Esophagus muscularis mucosa (tissue), 4 donors: Measurements from ENCODE around the gene NBEA. TPM values are rescaled to one million over a fixed set of nuclear protein-coding genes. Genes with fewer than 3 reads are reported as not detected.
"Not testable (repeated sequence)": the region's sequence is repeated elsewhere in the genome, so short reads cannot be mapped to it uniquely, and the experiment has no call there.

Source experiments
- DNase-seq: peaks from one replicate; pipeline ENCODE4 v3.0.0-alpha.2; 2017; ENCODE audit errors: extremely low spot score
- H3K27ac ChIP-seq, 4 donors: fragments of 200-600 bp; sonication (generic); replicated peaks in 1 of 4; 1 replicate in 3 of 4; 2 replicates in 1 of 4; pipeline ENCODE4 v1.5.1; 2016 to 2019; ENCODE audit warnings: mild to moderate bottlenecking in 1 of 4
- H3K27me3 ChIP-seq, 4 donors: fragments of 200-600 bp; sonication (generic); one replicate each; pipeline versions ENCODE4 v1.5.1 to v1.6.0; 2016 to 2019
- H3K36me3 ChIP-seq, 4 donors: fragments of 200-600 bp; sonication (generic); one replicate each; pipeline ENCODE4 v1.5.1; 2016 to 2019
- H3K4me1 ChIP-seq, 4 donors: fragments of 200-600 bp; sonication (generic); one replicate each; pipeline ENCODE4 v1.5.1; 2016 to 2019
- H3K4me3 ChIP-seq, 4 donors: fragments of 200-600 bp; sonication (generic); 1 replicate in 2 of 4; 2 replicates in 2 of 4; pipeline ENCODE4 v1.5.1; 2016 to 2019; ENCODE audit warnings: mild to moderate bottlenecking in 4 of 4, moderate library complexity in 1 of 4
- H3K9me3 ChIP-seq, 4 donors: fragments of 200-600 bp; sonication (generic); 1 replicate in 3 of 4; 2 replicates in 1 of 4; pipeline ENCODE4 v1.5.1; 2016 to 2019
- CTCF ChIP-seq, 3 experiments: fragments of 200-600 bp in 2 of 3; fragments of 450-650 bp in 1 of 3; sonication (generic) in 2 of 3; IDR thresholded peaks; one replicate each; pipeline ENCODE4 v1.5.1; 2017 to 2019; ENCODE audit warnings: antibody characterized with exemption in 3 of 3, mild to moderate bottlenecking in 2 of 3, moderate library complexity in 1 of 3
- EP300 ChIP-seq: sonication (generic); formaldehyde crosslinking; IDR thresholded peaks from one replicate; pipeline ENCODE4 v1.6.1; 2017; ENCODE audit warnings: antibody characterized with exemption
- POLR2A ChIP-seq: fragments of 450-650 bp; IDR thresholded peaks from one replicate; pipeline ENCODE4 v1.6.1; 2017; ENCODE audit warnings: antibody characterized with exemption, moderate library complexity, mild to moderate bottlenecking, low read depth
- POLR2AphosphoS5 ChIP-seq, 2 donors: sonication (generic); formaldehyde crosslinking; IDR thresholded peaks; one replicate each; pipeline ENCODE4 v1.6.1; 2017; ENCODE audit warnings: antibody characterized with exemption in 2 of 2
- WGBS: methylation state at CpG from one replicate; pipeline ENCODE4 v1.1.5; 2018; 5-methylcytosine and 5-hydroxymethylcytosine counted together
- intact Hi-C: fragments of 100-400 bp; cut with DNase I; formaldehyde crosslinking; loops from one replicate; pipeline ENCODE4 v1.15.1; 2023
- total RNA-seq, 4 donors: library from RNA; depleted of rRNA; stranded (reverse); fragments of >200 nt; gene quantifications; one replicate each; pipeline versions ENCODE4 v1.1.0 to v1.2.1, GENCODE V29; 2016

Gene NBEA
- total RNA-seq, 4 donors from 2014 or later: 21.0 to 30.8 (median 25.0) TPM

DNA sequence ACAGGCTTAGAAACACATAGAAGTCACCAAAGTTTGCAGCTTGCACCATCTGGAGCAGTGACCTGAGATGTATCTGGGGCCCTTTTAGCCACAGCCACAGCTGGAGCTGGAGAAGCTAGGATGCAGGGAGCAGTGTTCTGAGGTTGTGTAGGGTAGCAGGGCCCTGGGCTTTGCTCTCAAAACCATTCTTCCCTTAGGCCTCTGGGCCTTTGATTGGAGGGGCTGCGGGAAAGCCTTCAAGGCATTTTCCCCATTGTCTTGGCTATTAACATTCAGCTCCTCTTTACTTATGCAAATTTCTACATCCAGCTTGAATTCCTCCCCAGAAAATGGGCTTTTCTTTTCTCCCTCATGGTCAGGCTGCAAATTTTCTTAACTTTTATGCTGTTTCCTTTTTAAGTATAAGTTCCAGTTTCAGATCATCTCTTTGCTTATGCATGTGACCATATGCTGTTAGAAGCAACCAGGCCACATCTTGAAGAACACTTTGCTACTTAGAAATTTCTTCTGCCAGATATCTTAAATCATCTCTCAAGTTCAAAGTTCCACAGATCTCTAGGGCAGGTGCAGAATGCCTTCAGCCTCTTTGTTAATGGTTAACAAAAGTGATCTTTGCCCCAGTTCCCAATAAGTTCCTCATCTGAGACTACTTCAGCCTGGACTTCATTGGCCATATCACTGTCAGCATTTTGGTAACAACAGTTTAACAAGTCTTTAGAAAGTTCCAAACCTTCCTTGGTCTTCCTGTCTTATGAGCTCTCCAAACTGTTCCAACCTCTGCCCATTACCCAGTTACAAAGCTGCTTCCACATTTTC lies 48.5 kb downstream of the NBEA start:
- no peaks in the 10 kb centered on the region for H3K27me3 ChIP-seq
- H3K36me3 ChIP-seq: no peaks in the 10 kb centered on the region
- no peak for DNase-seq
- no peaks in the 10 kb centered on the region for H3K4me1 ChIP-seq
- H3K9me3 ChIP-seq: peaks cover 0 to 22% (median 9%) of the 10 kb centered on the region in 4 donors
- 100% methylated on average over 1 of the region's 1 CpG for WGBS
- H3K4me3 ChIP-seq: no peak overlapping the region
- TF ChIP-seq EP300 (no peak), POLR2A (no peak), CTCF (IDR thresholded peaks at IDR 0.05) (no peak)
- no peak overlapping the region for H3K27ac ChIP-seq
- intact Hi-C loops: no loop called here

DNA sequence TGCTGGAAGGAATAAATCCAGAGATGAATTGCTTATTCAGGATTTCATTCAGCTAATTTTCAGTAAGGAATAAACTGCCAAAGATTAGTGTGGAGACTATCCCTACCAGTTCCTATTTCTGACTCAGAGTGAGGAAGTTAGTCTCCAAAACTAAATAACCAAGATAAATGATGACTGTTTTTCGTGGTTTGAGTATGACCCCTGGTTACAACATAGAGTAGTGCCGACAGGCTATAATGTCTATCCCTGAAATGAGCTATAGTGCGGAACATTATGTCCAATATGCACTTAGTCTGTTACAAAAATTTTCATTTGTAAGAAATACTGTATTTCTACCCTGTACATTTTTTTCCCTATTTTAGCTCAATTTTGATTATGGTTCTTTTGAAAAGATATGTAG lies 51.4 kb downstream of the NBEA start:
- intact Hi-C loops: no loop called here
- Histone ChIP-seq H3K36me3 (no peaks in the 10 kb centered on the region), H3K4me1 (no peaks in the 10 kb centered on the region), H3K9me3 (peaks cover 0 to 14% (median 9%) of the 10 kb centered on the region in 4 donors), H3K27ac (no peak overlapping the region), H3K4me3 (no peak overlapping the region), H3K27me3 (no peaks in the 10 kb centered on the region)
- no peak for TF ChIP-seq POLR2AphosphoS5 (IDR thresholded peaks at IDR 0.05)
- no peak for TF ChIP-seq POLR2A
- TF ChIP-seq CTCF (IDR thresholded peaks at IDR 0.05): no peak
- no peak for TF ChIP-seq EP300
- DNase-seq: no peak
- WGBS: 76% methylated on average over 3 of the region's 3 CpGs

DNA sequence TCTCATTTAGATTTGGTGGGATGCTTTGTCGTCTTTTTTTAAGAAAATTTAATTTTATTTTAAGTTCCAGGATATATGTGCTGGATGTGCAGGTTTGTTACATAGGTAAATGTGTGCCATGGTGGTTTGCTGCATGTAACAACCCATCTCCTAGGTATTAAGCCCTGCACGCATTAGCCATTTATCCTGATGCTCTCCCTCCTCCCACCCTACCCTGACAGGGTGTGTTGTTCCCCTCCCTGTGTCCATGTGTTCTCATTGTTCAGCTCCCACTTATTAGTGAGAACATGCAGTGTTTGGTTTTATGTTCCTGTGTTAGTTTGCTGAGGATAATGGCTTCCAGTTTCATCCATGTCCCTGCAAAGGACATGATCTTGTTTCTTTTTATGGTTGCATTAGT lies 61.7 kb downstream of the NBEA start:
- intact Hi-C loops, H3K4me3 ChIP-seq, H3K27ac ChIP-seq, H3K9me3 ChIP-seq, H3K27me3 ChIP-seq, H3K36me3 ChIP-seq, DNase-seq: not testable (repeated sequence)
- WGBS: 96% methylated on average over 2 of the region's 2 CpGs
- H3K4me1 ChIP-seq: peaks cover 6 to 21% (median 15%) of the 10 kb centered on the region in 4 donors

GRCh38 chr13:35005051-35005450 lies 63.0 kb downstream of the NBEA start:
- H3K27ac ChIP-seq: no peak overlapping the region
- no peak for DNase-seq
- H3K36me3 ChIP-seq: no peaks in the 10 kb centered on the region
- intact Hi-C loops: no loop called here
- TF ChIP-seq POLR2AphosphoS5 (IDR thresholded peaks at IDR 0.05): no peak
- TF ChIP-seq EP300: no peak
- TF ChIP-seq CTCF (IDR thresholded peaks at IDR 0.05): no peak
- TF ChIP-seq POLR2A: no peak
- no peak overlapping the region for H3K4me3 ChIP-seq
- no peaks in the 10 kb centered on the region for H3K27me3 ChIP-seq
- WGBS: 31% methylated on average over 2 of the region's 2 CpGs
- no peaks in the 10 kb centered on the region for H3K9me3 ChIP-seq
- peaks cover 6 to 21% (median 15%) of the 10 kb centered on the region in 4 donors for H3K4me1 ChIP-seq

- no peak overlapping the region for H3K27ac ChIP-seq
- H3K9me3 ChIP-seq: no peaks in the 10 kb centered on the region
- H3K36me3 ChIP-seq: no peaks in the 10 kb centered on the region
- H3K4me1 ChIP-seq: peaks cover 0 to 25% (median 9%) of the 10 kb centered on the region in 4 donors
- DNase-seq: no peak
- H3K4me3 ChIP-seq: no peak overlapping the region
- no peaks in the 10 kb centered on the region for H3K27me3 ChIP-seq
- TF ChIP-seq EP300 (no peak), POLR2AphosphoS5 (IDR thresholded peaks at IDR 0.05) (no peak), POLR2A (no peak), CTCF (IDR thresholded peaks at IDR 0.05) (no peak)
- intact Hi-C loops: no loop called here
- 77% methylated on average over 4 of the region's 7 CpGs for WGBS
These were observed 72.6 kb downstream of the NBEA start for GRCh38 chr13:35014606-35015213.
